Measurements from ENCODE around the gene ZNF385D.

- TF ChIP-seq REST (IDR thresholded peaks at IDR 0.05; ENCODE audit: unreplicated experiment) (no peak), CTCF (conservative IDR thresholded peaks at IDR 0.05; ENCODE audit: low read depth in 2 of 2) (no peak)
Measured at GRCh38 chr3:21643752-21644151, 107.3 kb downstream of the ZNF385D start.

All from GM23338 (cell line).